ENCODE data around the gene PHC2.

Gene PHC2

DNA sequence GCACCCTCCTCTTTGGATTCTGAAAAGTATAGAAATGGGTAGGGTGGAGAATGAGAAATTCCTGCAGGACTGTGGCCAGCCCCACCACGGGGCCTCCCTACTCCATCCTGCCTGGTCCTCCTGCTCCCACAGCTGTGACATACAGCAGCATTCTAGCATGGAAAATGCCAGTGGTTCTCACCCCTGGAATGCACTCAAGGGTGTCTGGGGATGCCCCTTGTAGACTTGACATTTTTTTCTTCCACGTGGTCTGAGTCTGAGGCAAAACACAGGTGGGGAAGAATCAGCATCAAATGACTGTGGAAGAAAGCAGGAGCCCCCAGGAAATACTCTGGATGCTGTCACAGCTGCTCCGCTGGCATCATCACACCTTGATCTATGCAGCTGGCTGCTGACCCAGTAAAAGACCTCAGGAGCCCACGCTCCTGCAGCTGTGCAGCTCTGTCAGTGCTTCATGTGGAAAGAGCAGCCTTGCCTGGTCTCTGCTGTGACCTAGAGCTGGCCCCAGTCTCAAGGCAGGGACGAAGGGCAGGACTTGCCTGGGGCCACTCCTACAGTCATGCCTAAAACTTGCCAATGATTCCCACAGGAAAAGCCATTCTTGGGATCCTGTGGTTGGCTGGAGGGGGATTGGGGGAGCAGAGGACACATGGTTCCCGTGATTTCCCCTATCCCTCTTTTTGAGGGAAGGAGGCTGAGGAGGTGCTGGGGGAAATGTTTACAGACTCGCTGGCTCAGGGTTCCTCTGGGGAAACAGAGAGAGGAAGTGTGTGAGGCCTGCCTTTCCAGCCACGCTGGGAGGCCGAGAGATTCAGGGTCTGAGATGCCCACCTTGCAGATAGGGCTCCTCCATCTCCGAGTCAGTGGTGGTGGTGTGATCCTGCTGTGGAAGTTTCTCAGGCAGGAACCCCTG, 99.2 kb downstream of the PHC2 start:
- no peak for TF ChIP-seq CTCF (IDR thresholded peaks at IDR 0.05; ENCODE audit: low read depth, low read length, missing control alignments)
- no peak overlapping the region for H3K4me3 ChIP-seq (ENCODE audit: low read depth, low read length)
- no peak for DNase-seq (ENCODE audit: low read depth)

GRCh38 chr1:33330906-33331305, 100.0 kb downstream of the PHC2 start:
- DNase-seq (ENCODE audit: low read depth): no peak
- TF ChIP-seq CTCF (IDR thresholded peaks at IDR 0.05; ENCODE audit: low read depth, low read length, missing control alignments): no peak
- no peak overlapping the region for H3K4me3 ChIP-seq (ENCODE audit: low read depth, low read length)

- DNase-seq (ENCODE audit: low read depth): no peak
- no peak for TF ChIP-seq CTCF (IDR thresholded peaks at IDR 0.05; ENCODE audit: low read depth, low read length, missing control alignments)
- H3K4me3 ChIP-seq (ENCODE audit: low read depth, low read length): no peak overlapping the region
Measured at GRCh38 chr1:33330361-33330890, 100.5 kb downstream of the PHC2 start.

DNA sequence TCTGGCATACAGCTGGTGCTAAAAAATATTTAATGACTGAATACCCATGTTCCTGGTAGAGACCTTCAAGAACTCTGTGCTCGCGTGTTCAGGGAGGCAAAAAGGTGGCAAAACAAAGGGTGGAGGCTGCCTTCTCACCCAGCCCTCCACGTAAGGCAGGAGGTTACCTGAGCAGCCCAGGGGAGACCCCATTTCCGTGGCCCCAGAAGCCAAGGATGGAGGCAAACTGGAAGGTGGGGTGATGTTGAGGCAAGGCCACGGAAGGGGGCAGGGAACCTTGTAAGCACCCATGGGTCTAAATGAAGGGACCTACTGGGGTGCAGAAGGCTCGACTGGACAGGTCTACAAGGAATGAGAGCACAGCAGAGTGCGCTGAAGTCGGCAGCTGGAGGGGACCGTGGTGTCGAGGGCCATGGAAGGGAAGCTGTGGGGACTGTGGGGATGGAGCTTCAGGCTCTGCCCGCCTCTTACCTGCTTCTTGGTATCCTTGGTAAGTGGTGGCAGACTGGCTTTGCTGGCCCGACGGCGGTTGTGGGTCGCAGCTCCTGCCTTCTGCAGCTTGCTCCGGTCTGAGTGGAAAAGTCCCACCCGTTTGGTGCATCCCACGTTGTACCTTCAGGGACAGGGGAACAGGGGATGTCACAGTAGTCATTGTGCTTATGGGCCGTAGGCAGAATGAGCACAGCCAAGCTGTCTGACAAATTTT, 101.1 kb downstream of the PHC2 start:
- TF ChIP-seq CTCF (IDR thresholded peaks at IDR 0.05; ENCODE audit: low read depth, low read length, missing control alignments): no peak
- no peak overlapping the region for H3K4me3 ChIP-seq (ENCODE audit: low read depth, low read length)
- no peak for DNase-seq (ENCODE audit: low read depth)

DNA sequence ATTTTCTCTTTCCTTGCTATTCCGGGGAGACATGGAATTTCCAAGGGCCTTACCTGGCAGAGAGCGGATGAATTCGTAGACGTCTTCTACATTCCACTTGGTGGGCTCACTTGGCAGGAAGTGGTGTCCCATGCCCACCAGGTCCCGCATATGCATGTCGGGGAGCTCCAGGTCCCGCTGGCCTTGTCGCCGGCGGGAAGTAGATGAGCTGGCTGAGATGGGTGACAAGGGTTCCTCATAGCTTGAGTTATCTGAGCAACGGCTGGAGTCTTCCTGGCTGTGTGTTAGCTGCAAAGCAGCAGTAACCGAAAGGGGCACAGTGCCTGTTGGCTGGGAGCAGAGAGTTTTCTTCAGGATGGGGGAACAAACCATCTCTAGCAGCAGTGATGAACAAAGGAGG, 102.1 kb downstream of the PHC2 start:
- H3K4me3 ChIP-seq (ENCODE audit: low read depth, low read length): no peak overlapping the region
- TF ChIP-seq CTCF (IDR thresholded peaks at IDR 0.05; ENCODE audit: low read depth, low read length, missing control alignments): no peak
- no peak for DNase-seq (ENCODE audit: low read depth)

- no peak overlapping the region for H3K4me3 ChIP-seq (ENCODE audit: low read depth, low read length)
- TF ChIP-seq CTCF (IDR thresholded peaks at IDR 0.05; ENCODE audit: low read depth, low read length, missing control alignments): no peak
- no peak for DNase-seq (ENCODE audit: low read depth)
Measured at GRCh38 chr1:33327587-33328325, 103.1 kb downstream of the PHC2 start.
